NCI-H1436 (cell line): ENCODE data around the gene CDHR3.
A peak's percentile ranks its signal among the peaks of the same experiment; 100 is the strongest.
"Not testable (repeated sequence)": the region's sequence is repeated elsewhere in the genome, so short reads cannot be mapped to it uniquely, and the experiment has no call there.

Source experiments
- DNase-seq: peaks from one replicate; lab custom pipeline; 2025; lab: John Stamatoyannopoulos, UW

CDHR3 gene

DNA sequence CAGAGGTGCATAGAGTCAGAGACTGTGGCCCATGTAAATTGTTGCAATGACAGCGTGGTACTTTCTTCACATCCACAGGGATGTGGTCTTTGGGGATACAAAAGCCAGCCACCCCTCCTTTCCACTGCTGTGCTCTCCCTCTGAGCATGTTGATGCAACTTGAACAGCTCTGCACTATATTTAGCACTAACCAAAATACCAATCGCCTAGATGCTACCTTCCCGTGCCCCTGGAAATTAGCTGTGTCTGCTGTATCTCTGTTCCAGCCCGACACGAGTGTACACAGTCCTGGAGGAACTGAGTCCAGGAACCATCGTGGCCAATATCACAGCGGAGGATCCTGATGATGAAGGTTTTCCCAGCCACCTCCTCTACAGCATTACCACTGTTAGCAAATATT is 38.1 kb downstream of the CDHR3 start:
- DNase-seq: no peak

DNA sequence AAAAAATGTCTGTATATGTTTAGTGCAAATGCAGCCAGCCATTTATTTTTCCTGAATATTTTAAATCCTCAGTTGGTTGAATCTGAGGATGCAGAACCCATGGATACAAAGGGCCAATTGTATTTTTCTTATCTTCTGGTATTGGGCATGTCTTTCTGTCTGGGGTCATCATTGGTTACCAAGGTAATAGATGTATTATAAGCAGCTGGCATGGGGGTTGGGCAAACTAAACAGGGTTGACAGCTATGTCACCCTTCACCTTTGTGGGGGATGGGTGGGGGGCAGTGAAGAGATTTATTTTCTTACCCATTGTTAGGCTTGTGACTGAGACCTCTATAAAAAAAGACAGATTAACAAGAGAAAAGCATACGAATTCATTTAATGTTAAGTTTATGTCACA is 38.8 kb downstream of the CDHR3 start:
- no peak for DNase-seq

DNA sequence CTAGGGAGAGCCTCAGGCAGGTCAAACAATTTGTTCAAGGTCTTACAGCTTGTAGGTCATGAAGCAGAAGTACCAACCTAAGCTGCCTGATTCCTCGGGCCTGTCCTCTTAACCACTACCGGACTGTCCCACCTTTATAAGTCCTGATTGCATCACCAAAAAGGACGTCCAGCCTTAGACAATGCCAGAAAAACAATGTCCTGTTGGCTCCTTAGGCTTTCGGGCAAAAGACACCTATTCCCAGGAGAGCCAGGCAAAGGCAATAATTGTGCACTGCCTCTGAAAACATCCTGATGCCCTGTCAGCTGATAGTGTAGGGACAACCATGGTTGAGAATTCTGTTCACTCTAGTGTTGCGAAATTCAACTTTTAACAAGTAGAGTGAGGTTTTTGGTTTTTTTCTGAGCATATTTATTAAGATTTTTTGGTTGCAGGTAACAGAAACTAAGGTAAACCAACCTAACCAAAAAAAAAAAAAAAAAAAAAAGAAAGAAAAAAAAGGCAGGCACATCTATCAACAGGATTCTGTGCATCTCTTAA is 40.5 kb downstream of the CDHR3 start:
- DNase-seq: no peak

DNA sequence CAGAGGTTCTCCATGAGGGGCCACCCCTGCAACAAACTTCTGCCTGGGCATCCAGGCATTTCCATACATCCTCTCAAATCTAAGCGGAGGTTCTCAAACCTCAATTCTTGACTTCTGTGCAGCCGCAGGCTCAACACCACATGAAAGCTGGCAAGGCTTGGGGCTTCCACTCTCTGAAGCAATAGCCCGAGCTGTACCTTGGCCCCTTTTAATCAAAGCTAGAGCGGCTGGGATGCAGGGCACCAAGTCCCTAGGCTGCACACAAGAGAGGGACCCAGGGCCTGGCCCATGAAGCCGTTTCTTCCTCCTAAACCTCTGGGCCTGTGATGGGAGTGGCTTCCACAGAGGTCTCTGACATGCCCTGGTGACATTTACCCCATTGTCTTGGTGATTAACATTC is 43.8 kb downstream of the CDHR3 start:
- DNase-seq: no peak

DNA sequence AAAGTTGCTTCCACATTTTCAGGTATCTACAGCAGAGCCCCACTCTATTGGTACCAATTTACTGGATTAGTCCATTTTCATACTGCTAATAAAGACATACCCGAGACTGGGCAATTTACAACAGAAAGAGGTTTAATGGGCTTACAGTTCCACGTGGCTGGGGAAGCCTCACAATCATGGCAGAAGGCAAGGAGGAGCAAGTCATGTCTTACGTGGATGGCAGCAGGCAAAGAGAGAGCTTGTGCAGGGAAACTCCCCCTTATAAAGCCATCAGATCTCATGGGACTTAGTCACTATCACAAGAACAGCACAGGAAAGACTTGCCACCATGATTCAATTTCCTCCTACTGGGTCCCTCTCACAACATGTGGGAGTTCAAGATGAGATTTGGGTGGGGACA is 44.7 kb downstream of the CDHR3 start:
- not testable (repeated sequence) for DNase-seq

DNA sequence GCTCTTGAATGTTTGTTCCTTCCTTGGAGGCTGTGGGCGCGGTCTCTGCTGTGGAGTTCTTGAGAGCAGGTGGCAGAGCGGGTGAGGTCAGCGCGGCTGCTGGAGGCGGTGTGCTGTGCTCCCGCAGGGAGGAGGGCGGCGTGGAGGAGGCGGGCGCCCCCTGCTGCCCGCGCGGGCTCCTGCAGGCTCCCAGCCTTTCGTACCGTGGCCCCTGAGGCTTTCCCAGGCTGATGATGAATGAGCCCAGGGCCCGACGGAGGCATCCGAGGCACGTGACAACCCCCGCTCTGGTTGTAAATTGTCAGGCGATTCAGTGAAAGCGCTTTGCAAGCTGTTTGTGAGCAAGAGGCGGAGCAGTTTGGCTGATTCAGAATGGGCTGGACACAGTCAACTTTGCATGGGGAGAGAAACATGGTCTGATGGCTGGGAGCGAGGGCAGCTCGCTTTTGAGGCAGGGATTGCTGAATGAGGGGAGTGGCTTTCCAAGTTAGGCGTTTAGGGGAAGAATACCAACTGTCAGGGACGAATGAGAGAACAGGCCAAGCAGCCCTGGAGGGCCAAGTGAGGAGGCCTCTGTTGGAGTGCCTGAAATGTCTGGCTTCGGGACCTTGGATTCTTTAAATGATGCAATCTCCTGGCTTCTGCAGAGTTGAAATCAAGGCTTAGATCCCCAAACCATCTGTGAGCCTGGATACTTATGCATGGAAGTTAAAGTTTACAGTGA is 46.6 kb downstream of the CDHR3 start:
- DNase-seq: peak; percentile 67

DNA sequence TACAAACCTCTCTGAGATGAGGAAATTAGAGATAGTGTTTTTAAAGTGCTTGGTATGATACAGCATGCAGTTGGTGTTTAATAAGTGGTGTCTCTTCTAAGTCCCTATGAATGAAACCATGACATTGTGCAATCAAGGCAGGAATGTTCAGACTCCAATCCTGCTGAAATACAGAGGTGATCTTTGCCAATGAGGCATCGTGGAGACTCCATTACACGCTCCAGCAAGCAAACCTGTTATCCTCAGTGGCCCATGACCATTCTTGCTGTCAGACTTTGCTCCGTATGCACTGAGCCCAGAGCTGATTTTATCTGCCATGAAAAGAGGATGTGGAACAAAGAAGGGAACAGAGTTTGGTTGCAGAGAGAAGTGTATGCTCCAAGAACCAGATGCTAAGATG is 47.3 kb downstream of the CDHR3 start:
- DNase-seq: no peak

DNA sequence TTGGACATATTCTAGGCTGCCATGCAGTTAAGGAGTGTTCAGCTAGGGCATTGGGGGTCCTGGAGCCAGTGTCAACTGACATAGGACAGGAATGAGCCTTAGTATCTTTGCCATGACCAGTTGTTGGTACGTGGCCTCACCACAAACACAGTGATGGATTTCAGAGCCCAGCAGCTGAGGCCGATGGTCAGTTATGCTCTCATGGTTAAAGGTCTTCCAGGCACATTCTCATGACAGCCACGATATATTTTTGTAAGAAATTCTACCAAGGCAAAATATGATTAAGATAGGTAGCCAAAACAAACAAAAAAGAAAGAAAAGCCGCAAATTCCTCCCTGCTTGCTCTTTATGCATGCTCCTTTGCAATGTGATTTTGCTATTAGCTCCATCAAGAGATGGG is 47.8 kb downstream of the CDHR3 start:
- DNase-seq: no peak

DNA sequence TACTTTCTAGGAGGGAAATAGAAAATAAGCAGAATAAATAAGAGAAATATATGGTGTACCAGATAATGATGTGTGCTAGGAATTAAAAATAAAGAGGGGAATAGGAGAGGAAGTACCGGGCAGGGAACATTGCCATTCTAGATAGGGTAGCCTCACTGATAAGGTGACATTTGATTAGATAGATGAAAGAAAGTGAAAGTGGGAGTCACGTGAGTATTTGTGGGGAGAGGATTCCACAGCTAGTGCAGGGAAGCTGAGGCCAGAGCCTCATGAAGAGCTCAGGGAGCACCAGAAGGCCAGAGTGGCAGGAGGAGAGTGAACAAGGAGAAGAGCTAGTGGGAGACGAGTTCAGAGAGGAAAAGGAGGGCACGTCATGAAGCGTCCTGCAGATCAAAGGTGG is 49.1 kb downstream of the CDHR3 start:
- DNase-seq: no peak

DNA sequence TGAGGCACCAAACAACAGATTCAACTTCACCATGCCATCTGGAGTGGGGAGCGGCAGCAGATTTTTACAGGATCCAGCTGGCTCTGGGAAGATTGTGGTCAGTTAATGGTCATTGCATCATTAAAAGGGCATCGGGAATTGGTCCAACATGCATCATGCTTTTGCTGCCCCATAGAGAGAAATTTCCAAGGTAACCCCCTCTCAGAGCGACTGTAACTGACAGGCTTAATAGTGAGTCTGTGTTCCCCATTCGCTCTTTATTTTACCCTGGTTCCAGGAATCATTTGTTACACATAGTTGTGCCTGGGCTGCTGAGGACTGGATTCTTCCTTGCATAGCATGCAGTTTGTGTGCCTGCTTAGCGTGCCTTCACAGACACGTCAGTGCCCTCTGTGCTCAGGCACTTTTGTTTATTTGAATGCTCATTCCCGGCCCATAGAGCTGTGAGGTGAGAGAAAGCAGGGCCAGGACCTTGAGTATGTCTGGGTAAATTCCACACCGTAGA is 49.9 kb downstream of the CDHR3 start:
- DNase-seq: no peak

DNA sequence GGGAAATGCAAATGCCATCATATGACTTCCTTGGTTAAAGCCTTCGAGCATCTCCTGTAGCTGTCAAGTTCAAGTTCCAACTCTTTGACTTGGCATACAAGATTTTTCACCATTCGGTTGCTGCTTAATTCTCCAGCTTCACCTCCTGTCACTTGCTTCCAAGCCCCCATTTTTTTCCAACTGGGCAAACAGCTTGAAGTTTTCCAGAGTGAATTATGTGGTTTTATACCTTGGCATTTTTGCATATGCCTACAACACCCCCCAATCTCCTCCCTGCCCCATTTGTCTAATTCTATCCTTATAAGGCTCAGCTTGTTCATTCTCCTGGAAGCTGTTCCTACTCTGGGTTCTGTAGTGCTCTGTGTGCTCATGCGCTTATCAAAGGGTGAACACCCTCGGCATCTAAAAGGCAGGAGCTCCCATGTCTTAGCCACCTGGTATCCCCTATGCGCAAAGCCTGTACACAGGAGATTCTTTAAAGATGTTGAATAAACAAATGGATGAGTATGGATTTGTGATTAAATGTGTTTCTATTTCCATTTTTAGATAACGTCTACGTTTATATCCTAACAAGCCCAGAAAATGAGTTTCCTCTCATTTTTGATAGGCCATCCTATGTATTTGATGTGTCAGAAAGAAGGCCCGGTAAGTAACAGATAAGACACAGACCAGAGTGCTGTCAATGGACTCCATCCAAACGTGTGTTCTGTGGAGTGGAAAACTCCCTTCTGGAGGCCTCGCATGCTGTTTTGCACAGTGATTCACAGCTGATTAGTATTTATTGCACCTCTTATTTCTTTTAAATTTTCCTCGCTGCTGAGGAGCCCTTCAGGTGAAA is 52.5 kb downstream of the CDHR3 start:
- DNase-seq: no peak

DNA sequence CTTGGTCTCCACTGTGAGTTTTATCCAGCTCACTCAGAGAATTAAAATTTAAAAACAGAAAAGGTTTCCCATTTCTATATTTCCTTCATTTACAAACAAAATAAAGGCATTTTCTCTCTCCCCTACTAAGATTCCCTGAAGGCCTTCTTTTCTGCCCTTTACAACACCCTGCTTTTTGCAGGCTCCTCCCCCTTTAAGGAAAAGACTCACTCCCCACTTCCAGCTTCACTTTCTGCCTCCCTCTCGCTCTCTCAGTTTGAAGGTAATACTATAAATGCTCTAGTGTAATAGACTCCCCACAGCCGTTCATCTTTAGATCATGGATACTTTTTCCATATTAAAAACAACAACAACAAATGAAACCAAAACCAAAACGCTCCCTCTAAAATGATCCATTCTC is 53.3 kb downstream of the CDHR3 start:
- no peak for DNase-seq

DNA sequence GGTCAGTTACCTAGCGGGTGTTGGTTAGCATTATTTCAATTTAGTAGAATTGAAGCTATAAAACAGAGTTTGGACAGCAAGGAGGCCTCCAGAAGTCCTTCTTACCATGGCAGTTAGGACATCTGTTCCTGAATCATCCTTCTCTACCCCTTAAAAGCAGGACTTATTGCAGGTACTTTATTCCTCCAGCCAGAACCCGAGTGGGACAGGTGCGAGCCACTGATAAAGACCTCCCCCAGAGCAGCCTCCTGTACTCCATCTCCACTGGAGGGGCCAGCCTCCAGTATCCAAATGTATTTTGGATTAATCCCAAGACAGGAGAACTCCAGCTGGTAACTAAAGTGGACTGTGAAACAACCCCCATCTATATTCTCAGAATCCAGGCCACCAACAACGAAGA is 54.6 kb downstream of the CDHR3 start:
- no peak for DNase-seq

DNA sequence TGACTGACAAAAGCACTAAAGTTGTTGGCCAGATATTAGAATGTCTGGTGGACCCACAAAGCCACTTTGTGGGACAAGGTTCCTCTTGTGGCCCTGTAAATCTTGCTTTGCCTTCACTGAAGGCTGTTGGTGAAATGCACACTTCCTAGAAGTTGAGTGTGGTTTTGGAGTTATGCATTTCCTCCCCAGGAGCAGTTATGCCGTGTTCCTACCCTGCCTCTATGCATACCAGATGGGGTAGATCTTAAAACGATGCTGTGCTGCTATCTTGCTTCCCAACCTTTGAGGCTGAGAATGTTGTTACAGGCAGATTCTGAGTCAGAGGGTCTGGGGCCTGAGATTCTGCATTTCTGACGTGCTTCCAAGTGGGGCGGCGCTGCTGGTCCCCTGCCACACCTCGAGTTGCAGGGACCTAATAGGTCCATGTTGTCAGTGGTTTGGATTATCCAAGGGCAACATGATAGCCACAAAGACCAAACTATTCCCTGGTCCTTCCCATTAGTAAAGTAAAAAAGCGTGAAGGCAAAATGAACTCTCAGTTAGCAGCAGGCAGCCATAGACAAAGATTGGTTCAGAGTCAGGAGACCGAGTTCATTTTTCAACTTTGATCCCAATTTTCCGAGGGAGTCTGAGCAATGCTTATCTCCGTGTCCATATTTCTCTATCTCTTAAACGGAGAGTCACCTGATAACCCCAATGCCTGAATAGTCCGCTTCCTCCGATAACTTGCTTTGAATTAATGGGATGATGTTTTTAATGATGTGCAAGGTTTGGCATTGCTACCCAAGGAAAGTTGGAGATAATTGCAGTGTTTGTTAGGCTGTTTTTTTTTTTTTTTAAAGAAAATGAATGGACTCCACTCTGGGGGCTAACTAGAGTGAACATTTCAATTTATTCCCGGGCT is 55.8 kb downstream of the CDHR3 start:
- no peak for DNase-seq

DNA sequence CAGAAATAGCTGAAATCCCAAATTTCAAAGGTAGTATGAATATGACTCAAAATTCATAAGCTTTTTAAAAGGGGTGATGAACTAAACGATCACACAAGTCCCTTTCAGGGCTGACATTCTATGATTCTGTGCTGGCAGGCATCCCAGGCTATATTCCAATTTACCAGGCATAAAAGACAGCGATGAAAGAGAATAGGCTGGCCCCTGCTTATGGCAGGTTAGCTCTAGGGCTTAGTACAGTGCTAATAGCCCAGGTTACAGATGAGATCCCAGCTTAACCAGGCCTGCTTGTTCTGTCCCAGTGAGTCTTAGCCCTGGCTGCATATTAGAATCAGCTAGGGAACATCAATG is 56.4 kb downstream of the CDHR3 start:
- DNase-seq: no peak

DNA sequence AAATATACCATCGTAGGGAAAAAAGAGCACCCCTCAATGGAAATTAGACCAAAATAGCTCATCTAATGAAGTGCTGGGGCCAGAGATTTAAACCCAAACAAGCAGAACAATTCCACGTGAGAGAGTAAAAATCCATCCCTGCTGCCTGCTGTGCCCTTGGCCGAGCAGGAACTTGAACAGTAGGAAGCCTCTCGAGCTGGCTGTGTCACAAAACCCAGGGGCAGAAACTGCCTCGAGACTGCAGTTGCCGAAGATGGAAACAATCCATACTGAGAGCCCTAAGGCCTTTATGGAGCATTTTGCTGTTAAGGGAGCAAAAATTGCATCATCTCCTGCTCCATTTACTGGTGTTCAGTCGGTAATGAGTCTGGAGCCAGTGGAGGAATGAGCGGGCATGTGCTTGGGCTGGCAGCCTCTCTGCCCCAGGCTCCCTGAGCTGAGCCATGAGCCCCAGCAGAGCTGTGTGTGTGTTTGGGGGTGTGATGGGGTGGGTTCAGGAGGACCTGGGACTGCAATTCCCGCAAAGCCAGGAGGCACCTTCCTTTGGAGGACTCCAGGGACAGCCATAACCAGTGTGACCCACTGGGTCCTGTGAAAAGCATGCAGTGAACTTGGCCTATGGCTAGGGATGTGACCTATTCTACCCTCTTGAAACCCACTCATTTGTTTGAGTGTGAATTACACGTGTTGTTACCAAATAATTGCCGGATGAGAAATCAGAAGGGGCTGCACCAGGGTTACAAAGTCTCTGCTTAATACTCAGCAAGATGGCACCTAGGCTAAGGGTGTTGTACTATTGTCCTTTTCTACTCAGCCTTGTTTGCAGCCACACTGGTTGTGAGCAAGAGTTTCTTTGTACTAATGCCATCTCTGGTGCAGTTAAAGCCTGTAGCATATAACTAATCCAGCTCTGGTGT is 58.3 kb downstream of the CDHR3 start:
- DNase-seq: no peak

DNA sequence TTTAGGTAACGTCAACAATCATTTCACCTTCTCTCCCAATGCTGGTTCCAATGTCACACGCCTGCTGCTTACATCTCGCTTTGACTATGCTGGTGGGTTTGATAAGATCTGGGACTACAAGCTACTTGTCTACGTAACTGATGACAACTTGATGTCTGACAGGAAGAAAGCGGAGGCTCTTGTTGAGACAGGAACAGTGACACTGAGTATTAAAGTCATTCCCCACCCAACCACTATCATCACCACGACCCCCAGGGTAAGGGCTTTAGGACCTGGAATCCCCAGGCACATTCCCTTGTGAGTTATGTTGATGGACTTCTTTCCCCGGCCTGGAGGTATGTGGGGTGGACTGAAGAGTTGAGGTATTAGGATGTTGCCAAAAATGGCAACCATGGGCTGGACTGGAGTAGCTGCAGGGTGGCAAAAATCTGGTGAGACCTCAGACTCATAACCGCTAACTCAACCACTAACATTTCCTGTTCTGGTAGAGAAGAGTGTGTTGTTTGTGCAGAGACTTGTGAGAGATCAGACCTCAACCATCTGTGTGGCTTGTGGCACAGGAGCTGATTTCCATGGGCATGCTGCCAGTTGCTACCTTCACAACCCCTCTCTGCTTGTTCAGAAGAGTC is 59.2 kb downstream of the CDHR3 start:
- no peak for DNase-seq

DNA sequence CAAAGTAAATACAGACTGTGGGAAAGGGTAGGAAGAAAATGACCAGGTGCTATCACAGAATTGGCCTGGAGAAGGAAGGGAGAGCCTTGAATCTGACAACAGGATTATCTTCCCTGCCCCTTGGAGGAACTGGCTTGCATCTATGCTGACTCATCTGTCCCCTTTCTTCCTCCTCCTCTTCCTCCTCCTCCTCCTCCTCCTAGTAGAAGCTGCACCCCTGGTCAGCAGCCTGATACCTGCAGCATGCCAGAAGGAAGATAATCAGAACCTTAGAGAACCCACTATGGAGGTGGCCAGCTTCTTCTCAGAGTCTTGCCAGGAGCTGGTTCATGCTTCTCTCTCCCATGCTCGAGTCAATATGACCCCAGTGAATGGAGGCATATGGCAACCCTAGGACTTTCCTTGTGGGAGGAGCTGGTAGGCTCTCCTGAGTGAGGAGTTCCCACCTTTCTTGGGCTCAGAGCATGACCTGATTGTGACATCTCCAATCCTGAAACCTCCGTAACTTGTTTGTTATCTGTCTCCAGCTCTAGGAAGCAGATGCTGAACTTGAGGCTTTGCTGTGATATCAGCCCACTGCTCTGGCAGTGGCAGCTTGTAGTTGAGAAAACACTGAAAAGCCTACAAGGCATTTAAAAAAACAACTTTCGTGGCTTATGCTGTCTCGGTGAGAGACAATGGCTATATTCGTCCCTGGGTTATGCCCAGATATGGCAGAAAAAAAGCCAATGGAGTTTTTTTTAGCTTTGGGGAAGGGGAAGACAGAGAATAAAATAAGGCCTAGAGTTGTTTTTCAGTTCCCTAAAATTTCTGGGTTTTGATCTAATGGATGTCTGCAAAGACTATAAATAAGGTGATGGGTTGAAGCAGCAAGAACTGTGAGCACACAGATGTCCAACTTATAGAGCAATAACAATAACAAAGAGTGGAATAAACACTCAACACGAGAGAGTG is 60.6 kb downstream of the CDHR3 start:
- no peak for DNase-seq

DNA sequence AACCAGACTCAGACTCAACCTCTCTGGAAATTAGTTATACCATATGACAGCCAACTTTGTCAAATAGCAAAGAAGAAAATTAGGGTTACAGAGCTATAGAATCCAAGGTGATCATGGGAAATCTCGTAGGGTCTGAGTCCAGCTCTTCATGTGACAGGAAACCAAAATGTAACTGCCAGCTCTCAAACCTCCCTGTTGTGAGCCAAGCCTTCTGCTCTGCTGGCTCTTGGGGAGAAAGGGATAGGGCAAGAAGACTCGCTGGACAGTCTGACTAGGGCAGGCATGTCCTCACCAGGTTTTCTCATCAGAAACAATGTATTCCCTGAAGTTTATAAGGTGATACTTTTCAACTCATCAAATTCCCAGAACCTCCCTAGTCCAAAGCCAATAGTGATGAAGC is 63.0 kb downstream of the CDHR3 start:
- DNase-seq: no peak
